SK-N-SH (cell line): ENCODE data around the gene TPTE.

Experiments used
- EP300 ChIP-seq, 2 experiments: IDR thresholded peaks; 2 replicates each; pipeline versions ENCODE4 v1.4.0 to v1.6.1; 2012; ENCODE audit warnings: borderline replicate concordance in 1 of 2, low read depth in 1 of 2, low read length in 1 of 2
- GABPA ChIP-seq: IDR thresholded peaks from 2 replicates; pipeline ENCODE4 v1.4.0; 2012; ENCODE audit warnings: low read depth, mild to moderate bottlenecking
- NRF1 ChIP-seq: IDR thresholded peaks from 2 replicates; pipeline ENCODE4 v1.6.1; 2012; ENCODE audit warnings: low read depth, mild to moderate bottlenecking, low read length
- POLR2AphosphoS5 ChIP-seq: IDR thresholded peaks from 2 replicates; pipeline ENCODE4 v1.6.1; 2012; ENCODE audit warnings: low read depth, low read length
- REST ChIP-seq: IDR thresholded peaks from 2 replicates; pipeline ENCODE4 v1.6.1; 2012; ENCODE audit warnings: mild to moderate bottlenecking, low read depth, low read length, moderate library complexity
- TAF1 ChIP-seq: IDR thresholded peaks from 2 replicates; pipeline ENCODE4 v1.6.1; 2012; ENCODE audit warnings: low read depth, mild to moderate bottlenecking, low read length, moderate library complexity, borderline replicate concordance
- TEAD4 ChIP-seq: IDR thresholded peaks from 2 replicates; pipeline ENCODE4 v1.4.0; 2012; ENCODE audit warnings: mild to moderate bottlenecking, borderline replicate concordance; ENCODE audit not compliant: insufficient read depth
- USF2 ChIP-seq: fragments of 150-350 bp; IDR thresholded peaks from 2 replicates; pipeline ENCODE4 v1.6.1; 2017; ENCODE audit warnings: antibody characterized with exemption, low read length, low read depth, borderline replicate concordance
- YY1 ChIP-seq: IDR thresholded peaks from 2 replicates; pipeline ENCODE4 v1.4.0; 2012; ENCODE audit warnings: low read depth, mild to moderate bottlenecking
- TF ChIP-seq, protein P1 (sequence below): fragments of 200-600 bp; sonication (generic); IDR thresholded peaks from 2 replicates; pipeline ENCODE4 v1.6.1; 2017; ENCODE audit warnings: antibody characterized with exemption, mild to moderate bottlenecking, moderate library complexity
- TF ChIP-seq, protein P2 (sequence below): IDR thresholded peaks from 2 replicates; pipeline ENCODE4 v1.4.0; 2012; ENCODE audit warnings: low read depth, borderline replicate concordance

DNA sequence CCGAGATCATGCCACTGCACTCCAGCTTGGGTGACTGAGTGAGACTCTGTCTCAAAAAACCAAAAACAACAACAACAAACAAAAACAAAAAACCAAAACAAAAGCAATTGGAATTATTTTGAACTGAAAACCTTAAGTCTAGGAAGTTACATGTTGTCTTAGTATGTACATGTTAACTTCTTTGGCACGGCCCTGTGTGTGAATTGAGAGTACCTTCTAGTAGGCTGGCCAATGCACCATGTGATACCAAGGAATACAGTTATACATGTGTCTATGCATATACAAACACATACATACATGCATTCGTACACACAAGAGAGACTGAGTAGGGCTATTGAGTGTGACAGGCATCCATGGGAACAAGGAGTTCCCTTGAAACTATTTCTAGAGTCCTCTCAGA is 18.6 kb downstream of the TPTE start:
- TF ChIP-seq, protein P1, sequence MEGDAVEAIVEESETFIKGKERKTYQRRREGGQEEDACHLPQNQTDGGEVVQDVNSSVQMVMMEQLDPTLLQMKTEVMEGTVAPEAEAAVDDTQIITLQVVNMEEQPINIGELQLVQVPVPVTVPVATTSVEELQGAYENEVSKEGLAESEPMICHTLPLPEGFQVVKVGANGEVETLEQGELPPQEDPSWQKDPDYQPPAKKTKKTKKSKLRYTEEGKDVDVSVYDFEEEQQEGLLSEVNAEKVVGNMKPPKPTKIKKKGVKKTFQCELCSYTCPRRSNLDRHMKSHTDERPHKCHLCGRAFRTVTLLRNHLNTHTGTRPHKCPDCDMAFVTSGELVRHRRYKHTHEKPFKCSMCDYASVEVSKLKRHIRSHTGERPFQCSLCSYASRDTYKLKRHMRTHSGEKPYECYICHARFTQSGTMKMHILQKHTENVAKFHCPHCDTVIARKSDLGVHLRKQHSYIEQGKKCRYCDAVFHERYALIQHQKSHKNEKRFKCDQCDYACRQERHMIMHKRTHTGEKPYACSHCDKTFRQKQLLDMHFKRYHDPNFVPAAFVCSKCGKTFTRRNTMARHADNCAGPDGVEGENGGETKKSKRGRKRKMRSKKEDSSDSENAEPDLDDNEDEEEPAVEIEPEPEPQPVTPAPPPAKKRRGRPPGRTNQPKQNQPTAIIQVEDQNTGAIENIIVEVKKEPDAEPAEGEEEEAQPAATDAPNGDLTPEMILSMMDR, result no peak
- no peak for TF ChIP-seq NRF1
- TF ChIP-seq REST, result no peak
- no peak for TF ChIP-seq TEAD4
- TF ChIP-seq USF2, result no peak
- no peak for TF ChIP-seq POLR2AphosphoS5
- TF ChIP-seq GABPA, result no peak
- no peak for TF ChIP-seq EP300 (IDR thresholded peaks at IDR 0.05; ENCODE audit: borderline replicate concordance in 1 of 2, low read depth in 1 of 2, low read length in 1 of 2)
- TF ChIP-seq TAF1, result no peak
- no peak for TF ChIP-seq YY1
- TF ChIP-seq, protein P2, sequence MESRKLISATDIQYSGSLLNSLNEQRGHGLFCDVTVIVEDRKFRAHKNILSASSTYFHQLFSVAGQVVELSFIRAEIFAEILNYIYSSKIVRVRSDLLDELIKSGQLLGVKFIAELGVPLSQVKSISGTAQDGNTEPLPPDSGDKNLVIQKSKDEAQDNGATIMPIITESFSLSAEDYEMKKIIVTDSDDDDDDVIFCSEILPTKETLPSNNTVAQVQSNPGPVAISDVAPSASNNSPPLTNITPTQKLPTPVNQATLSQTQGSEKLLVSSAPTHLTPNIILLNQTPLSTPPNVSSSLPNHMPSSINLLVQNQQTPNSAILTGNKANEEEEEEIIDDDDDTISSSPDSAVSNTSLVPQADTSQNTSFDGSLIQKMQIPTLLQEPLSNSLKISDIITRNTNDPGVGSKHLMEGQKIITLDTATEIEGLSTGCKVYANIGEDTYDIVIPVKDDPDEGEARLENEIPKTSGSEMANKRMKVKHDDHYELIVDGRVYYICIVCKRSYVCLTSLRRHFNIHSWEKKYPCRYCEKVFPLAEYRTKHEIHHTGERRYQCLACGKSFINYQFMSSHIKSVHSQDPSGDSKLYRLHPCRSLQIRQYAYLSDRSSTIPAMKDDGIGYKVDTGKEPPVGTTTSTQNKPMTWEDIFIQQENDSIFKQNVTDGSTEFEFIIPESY, result no peak
